IgD-negative memory B cell (primary cell): ENCODE measurements around the gene ADRA2B. TPM values are rescaled to one million over a fixed set of nuclear protein-coding genes. Genes with fewer than 3 reads are reported as not detected.

Source experiments
- H3K27ac Mint-ChIP-seq, 3 donors: one replicate each; pipeline ENCODE4 v1.8.0; 2020 to 2022; ENCODE audit warnings: mild to moderate bottlenecking in 3 of 3, mixed read lengths in 3 of 3, moderate library complexity in 1 of 3
- H3K27me3 Mint-ChIP-seq: one replicate; pipeline ENCODE4 v1.8.0; 2021; ENCODE audit warnings: mixed read lengths
- H3K36me3 Mint-ChIP-seq: one replicate; pipeline ENCODE4 v1.8.0; 2020; ENCODE audit warnings: mild to moderate bottlenecking, mixed read lengths
- H3K4me1 Mint-ChIP-seq, 3 donors: one replicate each; pipeline ENCODE4 v1.8.0; 2020 to 2022; ENCODE audit warnings: mixed read lengths in 3 of 3, mild to moderate bottlenecking in 1 of 3
- H3K4me3 Mint-ChIP-seq, 4 donors: one replicate each; pipeline ENCODE4 v1.8.0; 2020 to 2022; ENCODE audit warnings: mild to moderate bottlenecking in 4 of 4, mixed read lengths in 4 of 4, moderate library complexity in 3 of 4
- H3K9me3 Mint-ChIP-seq, 3 donors: one replicate each; pipeline ENCODE4 v1.8.0; 2020 to 2021; ENCODE audit warnings: mixed read lengths in 3 of 3, mild to moderate bottlenecking in 1 of 3
- polyA plus RNA-seq: library from polyadenylated mRNA; unstranded; fragments of 300-500 nt; fragmentation: Illumina TruSeq; gene quantifications from one replicate; pipeline ENCODE4 v1.2.3, GENCODE V29; 2021

The ADRA2B gene
- polyA plus RNA-seq, 1 donor from 2014 or later = not detected

DNA sequence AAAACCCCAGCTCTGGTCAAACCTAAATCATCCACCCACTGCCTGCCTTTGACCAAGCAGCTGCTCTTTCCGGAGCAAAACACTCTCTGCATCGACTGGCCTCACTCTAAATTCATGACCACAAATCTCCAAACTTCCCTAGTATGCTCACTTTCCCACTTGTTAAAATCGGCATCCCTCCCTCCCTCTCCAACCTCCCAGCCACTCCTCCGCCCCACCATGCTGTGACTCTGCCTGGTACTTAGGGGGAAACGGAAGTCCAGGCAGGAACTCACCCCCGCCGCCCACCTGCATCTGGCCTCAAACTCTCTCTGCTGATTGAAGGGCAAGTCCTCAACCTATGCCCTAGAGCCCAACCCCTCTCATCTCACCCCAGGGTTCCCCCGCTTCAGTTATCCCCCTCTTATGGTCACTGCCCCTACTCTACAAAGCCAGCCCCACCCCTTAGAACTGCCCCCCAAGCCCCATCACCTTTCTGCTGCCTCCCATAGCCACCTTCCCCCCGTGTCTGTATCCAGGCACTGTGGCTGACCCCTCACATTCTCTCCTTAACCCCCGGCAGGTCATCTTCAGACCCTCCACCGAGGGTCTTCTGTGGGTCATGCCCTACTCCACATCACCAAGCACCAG, 3.8 kb upstream of the ADRA2B start:
- peak overlapping the region in 1 of 4 donors; percentile 8 for H3K4me3 Mint-ChIP-seq
- peaks cover 30% of the 10 kb centered on the region for H3K27me3 Mint-ChIP-seq
- H3K9me3 Mint-ChIP-seq = no peaks in the 10 kb centered on the region
- peaks cover 4 to 14% (median 9%) of the 10 kb centered on the region in 3 donors for H3K4me1 Mint-ChIP-seq
- H3K36me3 Mint-ChIP-seq = peaks cover 4% of the 10 kb centered on the region
- no peak overlapping the region for H3K27ac Mint-ChIP-seq

DNA sequence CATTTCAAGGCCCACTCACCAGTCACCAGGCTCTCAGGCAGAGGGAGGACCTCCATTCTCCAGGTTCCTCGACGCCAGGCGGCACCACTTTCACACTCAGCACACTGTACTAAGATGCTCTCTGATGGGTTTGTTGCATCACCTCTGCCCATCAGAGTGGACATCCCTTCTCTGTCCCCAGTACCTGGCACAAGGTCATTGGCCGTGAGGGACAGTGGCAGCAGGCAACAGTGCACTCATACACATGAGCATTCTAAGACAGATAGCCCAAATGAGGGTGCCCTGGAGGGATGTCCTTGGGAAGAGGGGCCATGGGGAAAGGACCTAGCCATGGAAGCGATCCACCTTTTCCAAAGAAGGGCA, 3.0 kb upstream of the ADRA2B start:
- Mint-ChIP-seq H3K27ac (no peak overlapping the region), H3K27me3 (peaks cover 27% of the 10 kb centered on the region), H3K4me3 (peak overlapping the region in 2 of 4 donors; percentile 67 to 73), H3K4me1 (peaks cover 4 to 14% (median 9%) of the 10 kb centered on the region in 3 donors), H3K9me3 (no peaks in the 10 kb centered on the region), H3K36me3 (peaks cover 2% of the 10 kb centered on the region)

DNA sequence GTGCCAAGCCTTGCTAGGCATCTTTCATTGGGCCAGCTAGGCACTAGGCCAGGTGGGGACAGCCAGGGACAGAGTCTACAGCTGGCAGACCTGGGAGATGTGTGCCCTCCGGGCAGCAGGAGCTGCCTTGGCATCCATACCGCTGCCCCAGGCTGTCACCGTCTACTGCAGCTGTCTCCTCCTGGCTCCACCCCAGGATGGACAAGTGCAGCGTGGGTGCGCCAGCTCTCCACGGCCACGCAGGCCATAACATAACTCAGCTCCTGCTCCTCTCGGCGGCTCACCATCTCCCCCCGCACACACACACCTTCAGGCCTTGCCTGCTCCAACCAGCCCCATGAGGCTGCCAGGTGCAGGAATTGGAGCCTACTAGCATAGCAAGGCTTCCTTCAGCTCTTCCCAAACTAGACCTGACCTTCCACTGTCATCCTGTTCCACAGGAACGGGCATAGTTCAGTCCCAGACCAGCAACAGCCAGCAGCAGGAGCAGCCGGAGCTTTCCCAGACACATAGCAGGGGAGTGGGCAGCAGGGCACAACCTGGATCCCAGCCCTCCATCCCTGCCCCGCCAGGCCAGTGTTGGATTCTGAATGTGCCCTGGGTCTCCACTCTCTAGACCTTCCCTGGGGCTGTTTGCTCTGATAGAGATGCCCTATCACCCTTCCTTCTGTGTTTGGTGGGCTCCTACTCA, 2.5 kb upstream of the ADRA2B start:
- H3K27ac Mint-ChIP-seq = no peak overlapping the region
- H3K27me3 Mint-ChIP-seq = peaks cover 27% of the 10 kb centered on the region
- peaks cover 4 to 14% (median 9%) of the 10 kb centered on the region in 3 donors for H3K4me1 Mint-ChIP-seq
- peaks cover 2% of the 10 kb centered on the region for H3K36me3 Mint-ChIP-seq
- H3K9me3 Mint-ChIP-seq = no peaks in the 10 kb centered on the region
- peak overlapping the region; percentile 0 to 67 (median 27) for H3K4me3 Mint-ChIP-seq

DNA sequence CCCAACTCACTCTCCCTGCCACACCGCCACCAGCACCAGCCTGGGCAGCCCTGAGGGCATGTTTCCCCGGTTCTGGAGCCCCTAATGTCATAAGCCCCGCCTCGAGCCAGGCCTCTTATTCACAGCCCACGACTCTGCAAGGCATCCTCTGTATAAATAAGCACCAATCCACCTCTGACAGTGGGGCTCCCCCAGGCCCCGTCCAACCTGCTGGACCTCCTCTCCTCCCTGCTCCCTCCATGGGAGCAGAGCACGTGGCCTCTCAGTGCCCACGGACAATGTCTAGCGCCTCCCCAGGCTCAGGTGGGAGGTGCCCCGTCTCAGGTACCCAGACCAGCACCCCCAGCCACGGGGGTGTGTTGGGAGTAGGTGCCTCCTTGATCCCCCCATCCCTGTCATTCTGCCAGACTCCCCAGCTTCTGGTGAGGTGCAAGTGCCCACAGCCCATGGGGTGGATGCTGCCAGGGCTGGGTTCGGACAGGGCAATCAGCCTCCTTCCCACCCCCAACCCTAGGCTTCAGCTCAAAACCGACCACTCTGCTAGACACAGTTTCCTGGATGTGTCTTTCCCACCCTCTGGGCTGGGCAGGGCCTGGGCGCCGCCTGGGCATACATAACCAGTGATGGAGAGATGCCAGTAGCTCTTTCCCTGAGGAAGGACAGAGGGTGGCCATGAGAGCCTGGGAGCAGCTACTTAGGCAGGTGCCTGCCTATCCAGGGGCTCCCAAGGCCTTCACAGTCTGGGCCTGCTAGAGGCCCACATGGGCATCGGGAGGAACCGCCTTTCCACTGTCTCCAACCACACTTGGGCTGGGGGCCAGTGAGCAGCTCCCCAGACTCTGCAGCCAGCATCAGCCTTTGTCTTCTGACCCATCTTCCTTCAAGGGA, 1.6 kb upstream of the ADRA2B start:
- H3K4me1 Mint-ChIP-seq = peaks cover 4 to 14% (median 9%) of the 10 kb centered on the region in 3 donors
- peaks cover 2% of the 10 kb centered on the region for H3K36me3 Mint-ChIP-seq
- peak overlapping the region in 1 of 3 donors; percentile 87 for H3K27ac Mint-ChIP-seq
- H3K27me3 Mint-ChIP-seq = peaks cover 27% of the 10 kb centered on the region
- no peaks in the 10 kb centered on the region for H3K9me3 Mint-ChIP-seq
- H3K4me3 Mint-ChIP-seq = peak overlapping the region; percentile 67 to 87 (median 80)

DNA sequence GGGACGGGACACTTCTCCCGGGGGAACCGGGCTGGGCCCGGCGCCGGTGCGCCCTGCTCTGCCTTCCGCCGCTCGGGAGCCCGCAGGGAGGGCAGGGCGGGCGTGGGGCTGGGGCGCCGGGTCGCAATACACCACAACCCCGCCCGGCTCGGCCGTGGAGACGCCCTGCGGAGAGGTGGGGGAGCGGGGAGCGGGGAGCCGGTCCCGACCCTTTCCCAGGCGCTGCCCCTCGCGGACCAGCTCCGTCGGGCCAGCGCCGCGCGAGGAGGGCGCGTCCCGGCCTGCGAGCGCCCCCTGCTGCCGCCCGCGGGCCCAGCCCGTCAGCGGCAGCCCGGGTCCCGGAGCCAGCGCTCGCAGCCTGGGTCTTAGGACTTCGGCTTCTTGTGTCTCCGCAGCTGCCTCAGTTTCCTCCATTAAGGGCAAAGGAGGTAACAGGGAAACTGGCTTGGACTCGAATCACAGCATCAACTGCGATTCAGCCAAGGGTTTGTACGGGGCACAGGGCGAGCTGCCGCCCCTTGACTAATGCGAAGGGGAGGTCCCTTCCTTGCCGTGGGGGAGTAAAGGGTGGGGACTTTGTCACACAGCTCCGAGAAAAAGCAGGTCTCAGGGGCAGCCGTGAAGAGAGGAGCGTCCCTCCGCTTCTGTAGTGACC, 635 bp upstream of the ADRA2B start:
- no peaks in the 10 kb centered on the region for H3K9me3 Mint-ChIP-seq
- H3K27ac Mint-ChIP-seq = peak overlapping the region in 1 of 3 donors; percentile 87
- H3K4me1 Mint-ChIP-seq = peaks cover 4 to 14% (median 9%) of the 10 kb centered on the region in 3 donors
- H3K4me3 Mint-ChIP-seq = peak overlapping the region; percentile 67 to 87 (median 73)
- H3K36me3 Mint-ChIP-seq = peaks cover 2% of the 10 kb centered on the region
- H3K27me3 Mint-ChIP-seq = peaks cover 25% of the 10 kb centered on the region

DNA sequence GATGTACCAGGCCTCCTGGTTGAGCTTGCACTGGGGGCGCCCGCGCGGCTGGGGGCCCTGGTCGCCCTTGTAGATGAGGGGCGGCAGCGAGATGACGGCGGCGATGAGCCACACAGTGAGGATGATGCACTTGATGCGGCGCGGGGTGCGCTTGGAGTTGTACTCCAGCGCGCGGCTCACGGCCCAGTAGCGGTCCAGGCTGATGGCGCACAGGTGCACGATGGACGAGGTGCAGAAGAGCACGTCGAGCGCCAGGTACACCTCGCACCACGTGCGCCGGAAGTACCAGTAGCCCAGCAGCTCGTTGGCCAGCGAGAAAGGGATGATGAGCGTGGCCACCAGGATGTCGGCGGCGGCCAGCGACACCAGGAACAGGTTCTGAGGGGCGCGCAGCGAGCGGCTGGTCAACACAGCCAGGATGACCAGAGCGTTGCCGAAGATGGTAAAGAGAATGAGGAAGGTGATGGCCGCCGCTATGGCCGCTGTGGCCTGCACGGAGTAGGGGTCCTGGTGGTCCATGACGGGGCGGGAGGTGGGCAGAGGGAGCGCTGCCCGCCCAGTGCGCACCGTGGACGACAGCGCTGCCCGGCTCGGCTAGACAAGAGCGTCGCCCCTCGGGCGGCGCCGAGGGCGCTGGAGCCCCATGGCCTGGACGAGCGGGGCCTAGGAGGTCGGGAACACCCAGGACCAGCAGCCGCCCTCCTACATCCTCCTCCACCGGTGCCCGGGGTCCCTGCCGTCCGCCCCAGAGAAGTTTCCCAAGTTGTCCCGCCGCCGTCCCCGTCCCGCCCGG, 544 bp downstream of the ADRA2B start:
- peaks cover 16% of the 10 kb centered on the region for H3K27me3 Mint-ChIP-seq
- H3K27ac Mint-ChIP-seq = peak overlapping the region in 1 of 3 donors; percentile 57

DNA sequence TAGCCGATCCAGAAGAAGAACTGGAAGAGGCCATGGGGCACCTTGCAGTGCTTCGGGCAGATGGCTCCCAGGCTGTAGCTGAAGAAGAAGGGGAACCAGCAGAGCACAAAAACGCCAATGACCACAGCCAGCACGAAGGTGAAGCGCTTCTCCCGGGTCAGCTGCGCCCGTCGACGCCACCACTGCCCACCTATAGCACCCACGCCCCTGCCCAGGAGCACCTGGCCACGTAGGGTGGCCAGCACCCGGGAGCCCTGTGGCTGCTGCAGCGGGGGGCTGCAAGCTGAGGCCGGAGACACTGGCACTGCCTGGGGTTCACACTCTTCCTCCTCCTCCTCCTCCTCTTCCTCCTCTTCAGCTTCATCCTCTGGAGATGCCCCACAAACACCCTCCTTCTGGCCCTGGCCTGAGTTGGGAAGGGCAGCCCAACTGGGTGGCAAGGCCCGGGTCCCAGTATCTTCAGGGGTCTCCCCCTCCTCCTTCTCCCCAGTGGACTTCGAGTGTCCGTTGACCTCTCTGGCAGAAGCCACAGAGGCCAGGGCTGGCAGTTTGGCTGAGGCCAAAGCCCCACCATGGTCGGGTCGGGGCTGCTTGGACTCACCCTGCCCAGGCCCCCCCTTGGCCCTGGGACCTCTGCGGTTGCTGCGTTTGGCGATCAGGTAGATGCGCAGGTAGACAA, 1.3 kb downstream of the ADRA2B start:
- Mint-ChIP-seq H3K27ac (peak overlapping the region in 1 of 3 donors; percentile 57), H3K27me3 (peaks cover 10% of the 10 kb centered on the region), H3K9me3 (no peaks in the 10 kb centered on the region), H3K4me3 (peak overlapping the region; percentile 65 to 89 (median 78)), H3K36me3 (peaks cover 2% of the 10 kb centered on the region), H3K4me1 (peaks cover 4 to 6% (median 4%) of the 10 kb centered on the region in 3 donors)

More for the DNA sequence above, 544 bp downstream of the ADRA2B start:
- Mint-ChIP-seq H3K36me3 (peaks cover 2% of the 10 kb centered on the region), H3K4me1 (peaks cover 4 to 12% (median 9%) of the 10 kb centered on the region in 3 donors), H3K4me3 (peak overlapping the region; percentile 69 to 89 (median 84)), H3K9me3 (no peaks in the 10 kb centered on the region)

DNA sequence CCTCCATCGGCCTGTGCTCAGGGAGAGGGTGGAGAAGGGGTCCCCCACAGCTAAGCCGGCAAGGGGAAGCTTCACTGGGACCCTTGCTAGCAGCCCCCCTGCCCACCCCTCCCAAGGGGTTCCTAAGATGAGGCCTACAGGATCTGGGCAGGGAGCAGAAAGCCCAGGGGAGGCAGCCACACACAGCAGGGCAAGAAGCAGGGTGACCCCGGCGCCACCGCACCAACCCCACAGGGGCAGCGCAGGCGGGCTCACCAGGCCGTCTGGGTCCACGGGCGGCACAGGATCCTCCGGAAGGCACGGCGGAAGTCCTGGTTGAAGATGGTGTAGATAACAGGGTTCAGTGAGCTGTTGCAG, 1.8 kb downstream of the ADRA2B start:
- Mint-ChIP-seq H3K36me3 (no peaks in the 10 kb centered on the region), H3K4me1 (peaks cover 4% of the 10 kb centered on the region in 3 donors), H3K4me3 (peak overlapping the region; percentile 8 to 82 (median 38))

DNA sequence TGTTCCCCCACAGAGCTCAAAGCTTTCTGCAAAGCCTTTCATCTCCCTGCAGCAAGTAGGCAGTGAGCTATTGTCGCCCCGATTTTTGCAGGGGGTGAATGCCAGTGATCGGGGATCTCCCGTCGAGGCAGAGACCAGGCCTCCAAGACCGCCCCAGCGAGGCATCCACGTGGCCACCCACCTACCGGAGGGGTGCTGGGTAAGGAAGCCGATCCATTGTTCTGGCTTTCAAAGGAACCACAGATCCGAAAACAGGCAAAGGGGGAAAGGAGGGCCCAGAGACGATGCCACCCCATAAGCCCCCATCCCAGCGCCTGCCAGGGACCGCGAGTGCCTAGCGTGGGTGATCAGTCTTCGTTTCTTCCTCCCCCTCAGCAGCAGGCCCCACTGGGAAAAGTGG, 2.4 kb downstream of the ADRA2B start:
- Mint-ChIP-seq H3K36me3 (no peaks in the 10 kb centered on the region), H3K27ac (no peak overlapping the region), H3K4me3 (peak overlapping the region in 2 of 4 donors; percentile 15 to 61)

More for the DNA sequence above, 1.8 kb downstream of the ADRA2B start:
- H3K27me3 Mint-ChIP-seq = peaks cover 9% of the 10 kb centered on the region
- no peak overlapping the region for H3K27ac Mint-ChIP-seq
- H3K9me3 Mint-ChIP-seq = no peaks in the 10 kb centered on the region

DNA sequence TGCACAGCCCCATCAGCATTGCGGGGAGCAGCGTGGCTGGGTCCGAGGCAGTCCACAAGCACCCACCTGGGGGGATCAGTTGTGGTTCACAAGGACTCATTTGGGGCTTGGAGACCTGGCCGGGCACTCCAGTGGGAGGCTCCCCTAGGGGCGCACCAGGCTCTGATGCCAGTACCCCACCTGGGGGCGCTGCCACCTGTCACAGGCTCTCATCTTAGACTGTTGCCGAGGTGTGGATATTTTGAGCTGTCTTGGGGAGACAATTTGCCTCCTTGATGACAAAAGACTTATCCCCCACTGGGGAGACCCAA, 3.0 kb downstream of the ADRA2B start:
- Mint-ChIP-seq H3K27ac (no peak overlapping the region), H3K27me3 (peaks cover 7% of the 10 kb centered on the region), H3K4me3 (peak overlapping the region in 1 of 4 donors; percentile 61), H3K36me3 (no peaks in the 10 kb centered on the region), H3K9me3 (no peaks in the 10 kb centered on the region), H3K4me1 (peaks cover 4% of the 10 kb centered on the region in 3 donors)

More for the DNA sequence above, 2.4 kb downstream of the ADRA2B start:
- H3K27me3 Mint-ChIP-seq = peaks cover 7% of the 10 kb centered on the region
- H3K4me1 Mint-ChIP-seq = peaks cover 4% of the 10 kb centered on the region in 3 donors
- H3K9me3 Mint-ChIP-seq = no peaks in the 10 kb centered on the region

DNA sequence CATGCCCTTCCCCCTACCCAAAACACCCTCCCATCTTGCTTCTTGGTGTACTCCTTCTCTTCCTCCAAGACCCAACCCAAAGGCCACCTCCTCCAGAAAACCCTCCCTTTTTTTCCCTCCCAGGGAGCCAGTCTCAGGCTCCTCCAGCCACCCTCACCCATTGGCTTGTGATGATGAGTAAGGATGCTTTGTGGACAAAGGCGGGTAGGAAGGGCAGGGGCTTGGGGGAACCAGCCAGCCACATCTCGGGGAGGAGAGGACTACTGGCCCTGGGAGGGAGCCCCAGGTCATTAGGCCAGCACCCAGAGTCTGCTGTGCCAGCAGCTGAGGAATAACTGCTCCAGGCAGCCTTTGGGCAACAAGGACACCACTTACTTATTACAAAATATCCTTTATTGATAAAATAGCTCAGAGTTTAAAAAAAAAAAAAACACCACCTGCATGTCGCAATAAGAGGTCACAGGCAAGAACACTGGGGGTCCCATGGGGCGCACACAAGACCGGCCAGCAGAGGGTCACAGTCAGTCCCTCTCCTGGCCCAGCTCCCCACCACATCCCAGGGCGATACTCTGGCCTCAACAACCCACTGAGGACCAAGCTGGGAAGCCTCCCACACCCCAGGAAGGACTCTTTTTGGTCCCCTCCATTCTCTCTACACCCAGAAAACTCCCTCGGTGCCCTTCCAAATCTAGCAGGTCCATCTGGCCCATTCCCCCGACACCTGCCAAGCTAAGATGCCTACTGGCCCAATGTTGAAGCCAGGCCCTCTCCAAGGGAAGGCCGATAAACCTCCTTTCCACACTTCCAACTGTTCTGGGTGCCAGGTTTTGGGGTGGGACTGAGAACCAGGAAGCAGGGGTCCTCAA, 3.6 kb downstream of the ADRA2B start:
- H3K4me1 Mint-ChIP-seq = peaks cover 3% of the 10 kb centered on the region in 3 donors
- no peaks in the 10 kb centered on the region for H3K36me3 Mint-ChIP-seq
- no peak overlapping the region for H3K4me3 Mint-ChIP-seq
- peak overlapping the region in 1 of 3 donors; percentile 19 for H3K27ac Mint-ChIP-seq
- peaks cover 7% of the 10 kb centered on the region for H3K27me3 Mint-ChIP-seq
- H3K9me3 Mint-ChIP-seq = no peaks in the 10 kb centered on the region

DNA sequence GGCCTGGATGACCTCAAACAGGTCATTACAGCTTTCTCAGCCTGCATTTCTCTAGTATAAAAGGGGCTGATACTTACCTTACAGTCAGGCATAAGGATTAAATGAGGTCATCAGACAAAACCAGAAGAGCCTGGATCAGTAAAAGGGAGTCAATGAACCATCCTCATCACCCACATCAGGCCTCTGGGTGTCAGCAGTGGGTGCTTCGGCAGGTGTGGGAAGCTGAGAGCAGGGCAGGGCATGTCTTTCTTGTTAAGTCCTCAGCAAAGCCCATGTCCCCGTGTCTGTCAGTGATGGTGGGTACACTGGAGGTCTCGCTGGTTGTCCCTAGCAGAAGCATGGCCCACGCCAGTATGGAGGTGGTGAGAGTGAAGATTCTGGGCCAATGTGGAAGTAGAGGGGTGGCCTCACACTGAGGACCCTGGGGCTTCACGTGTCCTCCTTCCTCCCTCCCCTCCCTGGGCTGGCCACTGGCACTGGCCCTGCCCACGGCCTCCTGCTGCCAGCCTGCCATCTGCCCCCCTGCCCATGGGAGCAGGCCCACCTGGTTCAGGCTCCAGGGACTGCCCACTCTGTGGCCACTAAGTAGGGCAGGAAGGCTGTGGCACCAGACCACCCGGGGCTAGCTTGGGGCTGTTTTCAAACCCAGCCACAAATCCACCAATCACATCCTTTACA, 4.4 kb downstream of the ADRA2B start:
- H3K4me3 Mint-ChIP-seq = no peak overlapping the region
- no peaks in the 10 kb centered on the region for H3K9me3 Mint-ChIP-seq
- H3K27me3 Mint-ChIP-seq = peaks cover 7% of the 10 kb centered on the region
- peaks cover 0 to 2% (median 0%) of the 10 kb centered on the region in 3 donors for H3K4me1 Mint-ChIP-seq
- no peaks in the 10 kb centered on the region for H3K36me3 Mint-ChIP-seq
- peak overlapping the region in 1 of 3 donors; percentile 40 for H3K27ac Mint-ChIP-seq
